ENCODE results near the gene CHD5.

Gene CHD5

GRCh38 chr1:6163191-6163972 lies 16.7 kb downstream of the CHD5 start:
- TF ChIP-seq CTCF (IDR thresholded peaks at IDR 0.05): no peak

- no peak for TF ChIP-seq CTCF (IDR thresholded peaks at IDR 0.05)
These were observed 17.3 kb downstream of the CHD5 start for GRCh38 chr1:6162773-6163172.

- no peak for TF ChIP-seq CTCF (IDR thresholded peaks at IDR 0.05)
These were observed 17.8 kb downstream of the CHD5 start for GRCh38 chr1:6162341-6162740.

- TF ChIP-seq CTCF (IDR thresholded peaks at IDR 0.05): no peak
These were observed 21.9 kb downstream of the CHD5 start for GRCh38 chr1:6158181-6158580.

GRCh38 chr1:6157528-6158174 lies 22.5 kb downstream of the CHD5 start:
- no peak for TF ChIP-seq CTCF (IDR thresholded peaks at IDR 0.05)

- no peak for TF ChIP-seq CTCF (IDR thresholded peaks at IDR 0.05)
These were observed 23.0 kb downstream of the CHD5 start for GRCh38 chr1:6157132-6157527.

- TF ChIP-seq CTCF (IDR thresholded peaks at IDR 0.05): no peak
These were observed 25.4 kb downstream of the CHD5 start for GRCh38 chr1:6154525-6155319.

Data from LNCAP (cell line).